HL-60 (cell line): Measurements from ENCODE around the gene AIF1L.

Experiments used
- GABPA ChIP-seq: IDR thresholded peaks from 2 replicates; pipeline ENCODE4 v1.6.1; 2012; ENCODE audit warnings: low read depth
- POLR2AphosphoS5 ChIP-seq: IDR thresholded peaks from 2 replicates; pipeline ENCODE4 v1.6.1; 2012; ENCODE audit warnings: low read depth
- SPI1 ChIP-seq: IDR thresholded peaks from 2 replicates; pipeline ENCODE4 v1.6.1; 2012; ENCODE audit warnings: low read depth, mild to moderate bottlenecking, borderline replicate concordance
- TF ChIP-seq, protein P1 (sequence below): IDR thresholded peaks from one replicate; pipeline ENCODE4 v1.5.1; 2011; ENCODE audit warnings: low read length, control low read depth, inconsistent platforms; ENCODE audit not compliant: insufficient read depth
- TF ChIP-seq, protein P2 (sequence below): IDR thresholded peaks from 2 replicates; pipeline ENCODE4 v1.6.1; 2012; ENCODE audit warnings: low read depth; ENCODE audit not compliant: insufficient replicate concordance

DNA sequence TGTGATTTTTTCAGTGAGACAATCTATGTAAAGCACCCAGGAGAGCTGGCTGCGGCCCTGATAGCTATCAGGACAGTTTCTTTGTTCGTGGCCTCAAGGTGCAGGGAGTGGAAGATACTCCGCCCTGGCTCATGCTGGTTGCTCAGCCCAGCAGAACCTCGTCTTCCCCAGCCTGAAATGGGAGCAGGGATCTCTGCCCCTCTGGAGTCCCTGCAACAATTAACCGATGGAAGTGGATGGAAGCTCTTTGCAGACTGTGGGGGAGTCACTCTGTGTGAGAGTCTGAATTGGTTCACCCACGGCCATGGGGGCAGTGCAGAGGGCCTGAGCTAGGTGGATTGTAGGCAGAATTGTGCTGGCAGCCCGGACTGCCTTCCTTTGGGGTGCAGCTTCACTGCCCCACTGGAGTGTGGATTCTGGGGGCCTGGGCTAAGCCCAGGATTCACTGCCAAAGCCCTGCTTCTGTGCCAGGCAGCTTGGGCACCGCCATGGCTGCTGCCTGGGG is 2.8 kb downstream of the AIF1L start:
- TF ChIP-seq, protein P1, sequence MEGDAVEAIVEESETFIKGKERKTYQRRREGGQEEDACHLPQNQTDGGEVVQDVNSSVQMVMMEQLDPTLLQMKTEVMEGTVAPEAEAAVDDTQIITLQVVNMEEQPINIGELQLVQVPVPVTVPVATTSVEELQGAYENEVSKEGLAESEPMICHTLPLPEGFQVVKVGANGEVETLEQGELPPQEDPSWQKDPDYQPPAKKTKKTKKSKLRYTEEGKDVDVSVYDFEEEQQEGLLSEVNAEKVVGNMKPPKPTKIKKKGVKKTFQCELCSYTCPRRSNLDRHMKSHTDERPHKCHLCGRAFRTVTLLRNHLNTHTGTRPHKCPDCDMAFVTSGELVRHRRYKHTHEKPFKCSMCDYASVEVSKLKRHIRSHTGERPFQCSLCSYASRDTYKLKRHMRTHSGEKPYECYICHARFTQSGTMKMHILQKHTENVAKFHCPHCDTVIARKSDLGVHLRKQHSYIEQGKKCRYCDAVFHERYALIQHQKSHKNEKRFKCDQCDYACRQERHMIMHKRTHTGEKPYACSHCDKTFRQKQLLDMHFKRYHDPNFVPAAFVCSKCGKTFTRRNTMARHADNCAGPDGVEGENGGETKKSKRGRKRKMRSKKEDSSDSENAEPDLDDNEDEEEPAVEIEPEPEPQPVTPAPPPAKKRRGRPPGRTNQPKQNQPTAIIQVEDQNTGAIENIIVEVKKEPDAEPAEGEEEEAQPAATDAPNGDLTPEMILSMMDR, result no peak
- TF ChIP-seq GABPA (no peak), POLR2AphosphoS5 (no peak), SPI1 (no peak)
- TF ChIP-seq, protein P2, sequence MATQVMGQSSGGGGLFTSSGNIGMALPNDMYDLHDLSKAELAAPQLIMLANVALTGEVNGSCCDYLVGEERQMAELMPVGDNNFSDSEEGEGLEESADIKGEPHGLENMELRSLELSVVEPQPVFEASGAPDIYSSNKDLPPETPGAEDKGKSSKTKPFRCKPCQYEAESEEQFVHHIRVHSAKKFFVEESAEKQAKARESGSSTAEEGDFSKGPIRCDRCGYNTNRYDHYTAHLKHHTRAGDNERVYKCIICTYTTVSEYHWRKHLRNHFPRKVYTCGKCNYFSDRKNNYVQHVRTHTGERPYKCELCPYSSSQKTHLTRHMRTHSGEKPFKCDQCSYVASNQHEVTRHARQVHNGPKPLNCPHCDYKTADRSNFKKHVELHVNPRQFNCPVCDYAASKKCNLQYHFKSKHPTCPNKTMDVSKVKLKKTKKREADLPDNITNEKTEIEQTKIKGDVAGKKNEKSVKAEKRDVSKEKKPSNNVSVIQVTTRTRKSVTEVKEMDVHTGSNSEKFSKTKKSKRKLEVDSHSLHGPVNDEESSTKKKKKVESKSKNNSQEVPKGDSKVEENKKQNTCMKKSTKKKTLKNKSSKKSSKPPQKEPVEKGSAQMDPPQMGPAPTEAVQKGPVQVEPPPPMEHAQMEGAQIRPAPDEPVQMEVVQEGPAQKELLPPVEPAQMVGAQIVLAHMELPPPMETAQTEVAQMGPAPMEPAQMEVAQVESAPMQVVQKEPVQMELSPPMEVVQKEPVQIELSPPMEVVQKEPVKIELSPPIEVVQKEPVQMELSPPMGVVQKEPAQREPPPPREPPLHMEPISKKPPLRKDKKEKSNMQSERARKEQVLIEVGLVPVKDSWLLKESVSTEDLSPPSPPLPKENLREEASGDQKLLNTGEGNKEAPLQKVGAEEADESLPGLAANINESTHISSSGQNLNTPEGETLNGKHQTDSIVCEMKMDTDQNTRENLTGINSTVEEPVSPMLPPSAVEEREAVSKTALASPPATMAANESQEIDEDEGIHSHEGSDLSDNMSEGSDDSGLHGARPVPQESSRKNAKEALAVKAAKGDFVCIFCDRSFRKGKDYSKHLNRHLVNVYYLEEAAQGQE, result no peak
